Fibroblast of gingiva (primary cell): ENCODE data around the gene DIAPH3.
"Not testable (repeated sequence)": the region's sequence is repeated elsewhere in the genome, so short reads cannot be mapped to it uniquely, and the experiment has no call there.

Source experiments
- DNase-seq: peaks from one replicate; pipeline ENCODE4 v3.0.0-alpha.2; 2011; ENCODE audit warnings: low read depth

Gene DIAPH3, protein sequence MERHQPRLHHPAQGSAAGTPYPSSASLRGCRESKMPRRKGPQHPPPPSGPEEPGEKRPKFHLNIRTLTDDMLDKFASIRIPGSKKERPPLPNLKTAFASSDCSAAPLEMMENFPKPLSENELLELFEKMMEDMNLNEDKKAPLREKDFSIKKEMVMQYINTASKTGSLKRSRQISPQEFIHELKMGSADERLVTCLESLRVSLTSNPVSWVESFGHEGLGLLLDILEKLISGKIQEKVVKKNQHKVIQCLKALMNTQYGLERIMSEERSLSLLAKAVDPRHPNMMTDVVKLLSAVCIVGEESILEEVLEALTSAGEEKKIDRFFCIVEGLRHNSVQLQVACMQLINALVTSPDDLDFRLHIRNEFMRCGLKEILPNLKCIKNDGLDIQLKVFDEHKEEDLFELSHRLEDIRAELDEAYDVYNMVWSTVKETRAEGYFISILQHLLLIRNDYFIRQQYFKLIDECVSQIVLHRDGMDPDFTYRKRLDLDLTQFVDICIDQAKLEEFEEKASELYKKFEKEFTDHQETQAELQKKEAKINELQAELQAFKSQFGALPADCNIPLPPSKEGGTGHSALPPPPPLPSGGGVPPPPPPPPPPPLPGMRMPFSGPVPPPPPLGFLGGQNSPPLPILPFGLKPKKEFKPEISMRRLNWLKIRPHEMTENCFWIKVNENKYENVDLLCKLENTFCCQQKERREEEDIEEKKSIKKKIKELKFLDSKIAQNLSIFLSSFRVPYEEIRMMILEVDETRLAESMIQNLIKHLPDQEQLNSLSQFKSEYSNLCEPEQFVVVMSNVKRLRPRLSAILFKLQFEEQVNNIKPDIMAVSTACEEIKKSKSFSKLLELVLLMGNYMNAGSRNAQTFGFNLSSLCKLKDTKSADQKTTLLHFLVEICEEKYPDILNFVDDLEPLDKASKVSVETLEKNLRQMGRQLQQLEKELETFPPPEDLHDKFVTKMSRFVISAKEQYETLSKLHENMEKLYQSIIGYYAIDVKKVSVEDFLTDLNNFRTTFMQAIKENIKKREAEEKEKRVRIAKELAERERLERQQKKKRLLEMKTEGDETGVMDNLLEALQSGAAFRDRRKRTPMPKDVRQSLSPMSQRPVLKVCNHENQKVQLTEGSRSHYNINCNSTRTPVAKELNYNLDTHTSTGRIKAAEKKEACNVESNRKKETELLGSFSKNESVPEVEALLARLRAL

DNA sequence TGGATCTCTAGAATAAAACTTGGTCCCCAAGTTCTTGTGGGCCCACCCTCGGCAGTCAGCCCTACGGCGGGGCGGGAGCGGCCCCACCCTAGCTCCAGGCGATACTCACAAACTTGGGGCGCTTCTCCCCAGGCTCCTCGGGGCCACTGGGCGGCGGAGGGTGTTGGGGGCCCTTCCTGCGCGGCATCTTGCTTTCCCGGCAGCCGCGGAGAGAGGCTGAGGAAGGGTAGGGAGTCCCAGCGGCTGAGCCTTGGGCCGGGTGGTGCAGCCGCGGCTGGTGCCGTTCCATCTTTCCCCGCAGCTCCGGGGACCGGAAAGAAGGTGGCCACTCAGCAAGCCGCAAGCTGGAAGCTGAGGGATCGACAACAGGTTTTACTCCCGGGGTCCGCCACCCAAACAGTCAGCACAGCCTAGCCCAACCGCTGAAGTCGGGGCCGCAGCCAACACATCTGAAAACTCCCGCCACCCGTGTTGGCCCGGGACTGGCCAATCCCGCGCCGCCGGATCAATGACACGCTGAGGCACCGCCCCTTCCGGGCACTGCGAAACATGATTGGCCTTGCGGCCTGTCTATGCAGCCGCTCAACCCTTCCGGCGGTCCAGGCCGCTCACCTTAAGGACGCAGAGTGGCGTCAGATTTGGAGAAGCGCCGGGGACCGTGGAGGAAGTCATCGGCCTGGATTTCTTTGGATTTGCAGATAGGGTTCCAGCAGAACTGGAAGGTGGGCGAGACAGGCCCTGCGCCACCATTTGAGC, at the start of gene DIAPH3:
Gene DIAPH3, minus strand, starts transcription at position 451 of the 756 bp plus-strand sequence. Its CDS starts 162 bp downstream, at position 289.
- DNase-seq = peak; percentile 95

DNA sequence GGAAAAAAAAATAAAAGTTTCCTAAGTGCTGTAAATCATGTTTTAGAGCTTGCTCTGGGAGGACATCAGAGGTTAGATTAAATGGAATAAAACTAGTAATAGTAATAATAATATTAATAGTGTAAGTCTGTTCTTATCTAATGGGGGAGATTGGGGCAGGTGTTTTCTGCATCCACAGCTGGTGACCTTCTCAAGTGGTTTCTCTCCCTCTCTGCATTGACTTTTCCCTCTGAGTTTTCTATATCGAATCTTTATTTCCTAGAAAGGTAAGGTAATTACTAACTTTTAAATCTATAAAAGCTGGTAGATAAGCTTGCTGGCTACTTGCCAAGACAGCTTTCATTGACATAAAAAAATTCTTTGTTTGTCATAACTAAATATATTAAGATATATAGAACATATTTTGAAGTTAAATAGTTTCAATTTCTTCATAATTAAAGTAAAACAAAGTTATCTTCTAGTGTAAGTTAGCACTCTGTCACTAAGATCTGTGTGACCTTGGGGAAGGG, 49.6 kb upstream of the DIAPH3 start:
- DNase-seq = no peak

DNA sequence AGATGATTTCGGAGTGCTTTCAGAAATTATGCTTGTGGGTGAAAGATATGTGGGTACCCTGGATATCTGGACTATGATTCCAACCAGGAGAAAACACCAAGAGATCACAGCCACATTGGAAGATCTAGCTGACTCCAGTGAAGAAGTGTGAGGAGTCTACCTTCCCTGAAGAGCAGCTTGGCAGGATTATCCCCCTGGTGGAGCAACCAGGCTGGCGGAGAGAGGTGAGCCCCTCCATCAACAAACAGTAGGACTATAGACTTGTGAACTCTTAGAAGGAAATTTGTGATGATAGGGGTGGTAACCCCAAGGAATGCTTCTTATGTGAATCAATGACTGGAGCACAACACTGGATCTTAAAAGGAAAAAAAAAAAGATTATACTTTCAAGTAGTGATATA, 47.8 kb upstream of the DIAPH3 start:
- DNase-seq = no peak

DNA sequence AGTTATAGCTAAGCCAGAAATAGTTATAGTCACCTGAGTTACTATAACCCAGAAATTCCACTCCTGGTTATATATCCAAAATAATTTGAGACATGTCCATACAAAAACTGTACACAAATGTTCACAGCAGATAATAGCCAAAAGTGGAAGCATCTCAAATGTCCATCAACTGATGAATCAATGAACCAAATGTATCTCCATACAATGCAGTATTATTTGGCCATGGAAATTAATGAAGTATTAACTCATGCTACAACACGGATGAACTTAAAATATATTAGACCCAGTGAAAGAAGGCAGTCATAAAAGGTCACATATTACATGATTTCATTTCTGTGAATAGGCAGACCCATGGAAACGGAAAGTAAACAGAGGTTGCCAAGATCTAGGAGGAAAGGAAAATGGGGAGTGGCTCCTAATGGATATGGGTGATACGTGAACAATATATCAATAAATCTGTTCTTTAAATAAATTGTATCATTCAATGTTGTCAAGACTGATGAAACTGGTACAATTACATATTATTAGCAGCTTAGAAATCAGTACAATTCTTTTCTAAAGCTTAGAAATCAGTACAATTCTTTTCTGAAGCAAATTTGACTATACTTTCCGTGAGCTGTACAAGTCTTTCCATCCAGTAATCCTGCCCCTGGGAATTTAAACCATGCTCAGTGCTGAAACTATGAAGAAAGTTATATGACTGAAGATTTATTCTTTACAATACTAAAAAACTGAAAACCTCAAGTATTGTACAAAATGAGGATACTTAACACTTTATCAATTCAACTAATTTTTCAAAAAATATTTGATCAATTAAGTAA, 47.0 kb upstream of the DIAPH3 start:
- DNase-seq = no peak

DNA sequence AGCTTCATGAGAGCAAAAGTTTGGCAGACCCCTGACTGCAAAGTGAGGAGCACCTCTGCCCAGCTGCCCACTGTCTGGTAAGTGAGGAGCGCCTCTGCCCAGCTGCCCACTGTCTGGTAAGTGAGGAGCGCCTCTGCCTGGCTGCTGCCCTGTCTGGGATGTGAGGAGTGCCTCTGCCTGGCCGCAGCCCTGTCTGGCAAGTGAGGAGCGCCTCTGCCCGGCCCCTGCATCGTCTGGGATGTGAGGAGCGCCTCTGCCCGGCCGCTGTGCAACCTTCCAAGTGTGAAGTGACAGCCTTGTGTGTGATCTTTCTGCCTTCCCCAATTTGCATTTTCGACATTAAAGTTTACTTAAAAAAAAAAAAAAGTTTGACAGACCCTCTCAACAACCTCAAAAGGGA, 41.8 kb upstream of the DIAPH3 start:
- DNase-seq = not testable (repeated sequence)

DNA sequence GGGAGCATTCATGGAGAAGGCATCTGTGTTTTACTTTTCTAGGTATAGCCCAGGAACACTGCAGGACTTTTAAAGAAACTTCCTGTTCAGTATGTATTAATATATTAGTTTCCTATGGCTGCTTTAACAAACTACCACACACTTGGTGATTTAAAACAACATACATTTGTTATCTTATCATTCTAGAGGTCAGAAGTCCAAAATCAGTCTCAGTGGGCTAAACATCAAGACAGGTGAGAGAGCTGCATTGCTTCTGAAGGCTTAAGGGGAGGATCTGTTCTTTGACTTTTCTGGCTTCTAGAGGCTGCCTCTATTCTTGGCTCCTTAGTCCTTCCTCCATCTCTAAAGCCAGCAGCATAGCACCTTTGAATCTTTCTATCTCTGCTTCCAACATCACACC, 37.6 kb upstream of the DIAPH3 start:
- DNase-seq = no peak

DNA sequence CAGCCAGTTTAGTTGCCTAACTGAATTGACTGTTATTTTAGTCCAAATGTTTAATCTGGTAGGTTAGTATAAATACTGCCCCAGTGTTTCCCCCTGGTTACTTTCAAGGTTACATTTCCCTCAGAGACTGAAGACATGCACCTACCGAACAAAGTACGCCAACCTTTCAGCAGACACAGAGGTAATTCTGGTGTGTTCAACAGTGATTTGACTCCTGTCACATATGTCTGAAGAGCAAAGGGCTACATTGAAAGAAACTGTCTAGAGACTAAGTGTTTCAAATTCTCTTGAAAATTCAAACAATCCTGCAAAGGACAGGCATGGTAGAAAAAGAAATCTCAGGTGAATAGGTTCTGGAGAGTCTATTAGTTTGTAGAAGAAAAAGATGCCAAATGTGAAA, 32.2 kb upstream of the DIAPH3 start:
- DNase-seq = not testable (repeated sequence)

DNA sequence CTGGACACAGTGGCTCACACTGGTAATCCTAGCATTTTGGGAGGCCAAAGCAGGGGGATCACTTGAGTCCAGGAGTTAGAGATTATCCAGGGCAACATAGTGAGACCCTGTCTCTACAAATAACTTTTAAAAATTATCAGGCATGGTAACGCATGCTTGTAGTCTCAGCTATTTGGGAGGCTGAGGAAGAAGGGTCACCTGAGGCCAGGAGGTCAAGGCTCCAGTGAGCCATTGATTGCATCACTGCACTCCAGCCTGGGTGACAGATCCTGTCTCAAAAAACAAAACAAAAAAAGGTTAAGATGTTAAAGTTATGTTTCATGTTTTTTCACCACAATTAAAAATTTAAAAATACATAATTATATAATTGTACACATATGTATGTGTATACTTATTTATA, 19.2 kb upstream of the DIAPH3 start:
- DNase-seq = no peak

DNA sequence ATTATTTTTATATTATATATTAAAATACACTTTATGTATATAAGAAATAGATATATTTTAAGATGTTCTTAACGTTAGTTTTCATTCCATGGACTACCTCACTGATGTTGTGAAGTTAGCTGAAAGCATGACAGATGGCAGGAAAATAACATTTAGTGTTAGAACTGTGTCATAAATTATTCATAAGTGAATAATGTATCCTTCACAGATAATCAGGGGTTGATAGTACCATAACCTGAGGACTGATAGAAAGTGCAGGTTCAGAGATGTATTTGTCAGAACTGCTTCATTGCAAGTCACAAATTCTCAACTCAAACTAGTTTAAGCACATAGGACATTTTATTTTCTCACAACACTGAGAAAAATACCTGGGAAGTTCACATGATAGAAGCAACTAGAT, 14.6 kb upstream of the DIAPH3 start:
- DNase-seq = no peak

DNA sequence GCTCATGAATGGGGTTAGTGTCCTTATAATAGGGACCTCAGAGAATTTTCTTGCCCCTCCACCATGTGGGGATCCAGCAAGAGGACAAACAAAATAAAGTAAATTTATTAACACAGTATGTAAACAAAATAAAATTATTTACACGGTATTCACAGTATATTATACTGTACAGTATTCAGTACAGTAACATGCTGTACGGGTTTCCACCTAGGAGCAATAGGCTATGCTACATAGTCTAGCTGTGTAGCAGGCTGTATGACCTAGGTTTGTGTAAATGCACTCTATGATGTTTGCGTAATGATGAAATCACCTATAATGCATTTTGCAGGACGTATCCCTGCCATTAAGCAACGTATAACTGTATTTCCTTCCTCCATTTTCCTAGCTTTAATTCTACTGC, 11.8 kb upstream of the DIAPH3 start:
- no peak for DNase-seq

DNA sequence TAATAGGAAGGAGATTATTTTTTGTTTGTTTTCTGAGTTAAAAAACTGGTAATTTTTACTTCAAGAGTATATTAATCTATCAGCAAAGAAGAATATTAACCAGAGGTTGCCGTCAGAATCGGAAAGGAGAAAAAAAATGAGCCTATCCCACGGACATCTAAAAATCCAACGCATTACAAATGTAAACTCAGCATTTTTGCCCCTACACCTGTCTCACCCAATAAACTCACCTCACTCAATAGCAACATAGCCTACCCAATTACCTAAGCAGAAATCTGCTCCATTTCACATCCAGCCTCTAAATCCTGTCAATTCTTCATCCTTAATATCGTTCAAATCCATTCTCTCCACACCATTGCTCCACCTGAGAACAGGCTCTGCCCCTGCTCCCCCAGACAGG, 10.4 kb upstream of the DIAPH3 start:
- DNase-seq = no peak

DNA sequence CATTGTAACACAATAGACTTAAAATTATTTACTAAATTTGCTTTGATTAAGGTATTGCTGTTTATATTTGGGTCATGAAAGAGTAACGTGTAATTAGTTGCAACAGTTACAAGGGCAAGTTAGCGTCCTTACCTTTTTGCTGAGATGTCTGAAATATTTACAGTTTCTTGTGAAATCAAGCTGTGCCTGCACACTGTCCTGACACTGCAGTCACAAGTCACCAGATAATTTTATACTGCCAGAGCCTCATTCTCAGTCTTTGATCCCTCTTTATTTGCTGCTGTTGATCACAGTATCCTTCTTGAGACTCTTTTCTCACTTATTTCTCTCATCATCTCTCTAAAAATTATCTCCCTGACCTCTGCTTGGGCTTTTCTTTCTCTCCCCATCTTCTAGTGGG, 8.4 kb upstream of the DIAPH3 start:
- DNase-seq = no peak

DNA sequence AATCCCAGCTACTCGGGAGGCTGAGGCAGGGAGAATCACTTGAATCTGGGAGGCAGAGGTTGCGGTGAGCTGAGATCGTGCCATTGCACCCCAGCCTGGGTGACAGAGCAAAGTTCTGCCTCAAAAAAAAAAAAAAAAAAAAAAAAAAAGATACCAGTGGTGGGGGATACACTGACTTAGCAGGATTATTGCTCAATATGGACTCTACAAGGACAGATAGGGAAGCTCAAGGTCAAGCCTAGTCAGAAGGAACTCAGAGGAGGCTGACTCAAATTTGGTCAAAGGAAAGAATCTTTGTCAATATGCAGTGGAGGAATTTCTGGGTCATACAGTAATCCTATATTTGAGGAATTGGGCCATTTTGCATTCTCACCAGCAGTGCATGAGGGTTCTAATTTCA, 6.7 kb upstream of the DIAPH3 start:
- DNase-seq = no peak

DNA sequence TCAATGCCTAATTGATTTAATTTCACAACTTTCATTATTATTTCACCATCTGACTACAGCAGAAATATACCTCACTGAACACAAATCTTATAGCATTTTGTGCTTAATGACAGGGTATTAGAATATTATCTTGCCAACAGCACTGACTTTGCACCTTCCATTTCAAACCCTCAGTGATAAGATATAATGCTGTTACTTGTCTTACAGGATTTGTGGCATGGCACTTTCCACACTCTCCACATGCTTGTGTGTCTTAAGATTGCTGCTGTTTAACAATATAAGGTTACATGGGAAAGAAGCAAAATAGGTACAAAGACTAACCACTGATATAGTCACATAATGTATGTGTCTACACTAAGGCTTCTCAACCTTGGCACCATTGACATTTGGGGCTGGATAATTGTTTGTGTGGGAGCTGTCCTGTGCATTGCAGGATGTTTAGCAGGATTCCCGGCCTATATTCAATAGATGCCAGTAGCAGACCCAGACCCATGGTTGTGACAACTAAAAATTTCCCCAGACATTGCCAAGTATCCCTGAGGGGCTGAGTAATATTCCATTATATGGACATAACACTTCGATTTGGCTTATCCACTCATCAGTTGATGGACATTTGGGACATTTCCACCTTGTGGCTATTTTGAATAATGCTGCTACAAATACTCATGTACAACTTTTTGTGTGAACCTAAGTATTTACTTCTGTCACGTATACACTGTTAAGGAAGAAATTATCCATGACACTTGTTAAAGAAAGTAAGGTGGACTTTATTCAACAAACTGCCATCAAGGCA, 5.7 kb upstream of the DIAPH3 start:
- no peak for DNase-seq

DNA sequence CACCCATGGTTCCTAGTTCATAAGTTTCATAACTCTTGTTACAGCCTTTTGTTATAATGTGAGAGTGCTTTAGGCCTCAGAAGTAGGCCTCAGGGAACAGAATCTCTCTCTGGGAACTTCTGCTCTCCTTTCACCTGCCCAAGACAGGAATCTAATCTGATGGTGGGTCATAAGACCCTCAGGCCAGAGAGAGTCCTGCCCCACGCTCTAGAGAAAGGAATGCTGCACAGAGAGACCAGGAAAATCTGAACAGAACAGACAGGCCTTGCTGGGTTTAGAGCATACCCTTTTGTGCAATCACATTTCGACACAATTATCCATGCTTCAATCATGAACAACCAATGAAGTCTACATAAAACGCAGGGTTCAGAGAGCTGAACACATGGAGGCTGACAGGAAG, 3.4 kb upstream of the DIAPH3 start:
- no peak for DNase-seq

DNA sequence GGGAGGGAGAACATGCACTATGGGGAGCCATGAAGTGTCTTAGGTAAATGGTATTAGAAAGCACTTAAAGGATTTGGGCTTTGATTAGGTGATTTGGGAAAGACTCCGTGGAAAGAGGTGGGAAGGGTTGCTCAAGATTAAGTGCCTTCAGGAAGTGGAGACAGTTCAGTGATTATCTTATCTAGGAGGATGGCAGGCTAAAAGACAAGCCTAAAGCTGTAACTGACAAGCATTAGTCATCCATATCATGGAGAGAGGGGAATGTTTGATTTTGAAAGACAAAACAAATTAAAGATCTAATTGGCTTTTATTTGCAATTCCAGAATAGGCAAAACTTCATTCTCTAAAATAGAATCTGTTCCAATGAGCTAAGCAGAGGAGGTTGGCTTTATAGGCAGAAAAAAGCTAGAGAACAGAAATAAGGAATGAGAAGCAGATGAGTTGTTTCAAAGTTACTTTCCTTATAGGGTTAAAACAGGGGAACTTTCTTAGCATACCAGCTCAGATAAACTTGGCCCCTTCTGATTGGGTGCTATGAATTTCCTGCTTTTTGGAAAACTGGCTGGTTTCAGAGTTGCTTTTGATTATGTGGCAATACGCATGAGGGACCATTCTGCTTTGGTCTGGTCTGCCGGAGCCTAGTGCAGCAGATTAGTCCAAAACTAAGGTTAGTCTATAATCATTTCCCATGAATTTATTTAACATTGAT, 1.8 kb upstream of the DIAPH3 start:
- no peak for DNase-seq

DNA sequence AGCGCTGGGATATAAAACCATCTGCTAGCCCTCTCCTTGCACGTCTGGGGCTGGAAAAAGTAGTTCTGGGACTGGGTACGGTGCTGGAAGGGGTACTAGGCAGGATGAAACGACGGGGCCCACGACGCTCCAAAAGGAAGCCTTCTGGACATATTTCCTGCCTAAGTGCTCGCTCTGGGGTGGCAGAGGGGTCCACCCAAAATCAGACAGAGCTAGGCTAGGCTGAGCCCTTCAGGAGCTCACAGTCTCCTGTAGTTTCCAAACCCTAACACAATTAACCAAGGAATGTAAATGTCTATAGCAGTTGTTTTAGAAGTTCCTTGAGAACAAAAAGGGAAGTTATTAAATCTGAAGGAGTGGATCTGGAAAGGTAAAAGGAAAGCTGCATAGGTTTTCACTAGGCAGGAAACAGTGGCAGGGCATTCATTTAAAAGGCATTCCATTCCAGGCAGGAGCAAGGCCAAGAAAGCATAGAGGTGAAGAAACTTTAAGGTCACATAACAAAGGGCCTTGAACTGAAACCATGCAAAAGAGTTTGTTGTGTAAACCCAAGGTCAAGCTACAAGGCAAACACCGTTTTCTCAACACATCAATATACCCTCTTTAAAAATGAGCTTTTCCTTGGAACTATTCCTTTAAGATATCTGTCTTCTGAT, 634 bp upstream of the DIAPH3 start:
- peak; percentile 36 for DNase-seq

DNA sequence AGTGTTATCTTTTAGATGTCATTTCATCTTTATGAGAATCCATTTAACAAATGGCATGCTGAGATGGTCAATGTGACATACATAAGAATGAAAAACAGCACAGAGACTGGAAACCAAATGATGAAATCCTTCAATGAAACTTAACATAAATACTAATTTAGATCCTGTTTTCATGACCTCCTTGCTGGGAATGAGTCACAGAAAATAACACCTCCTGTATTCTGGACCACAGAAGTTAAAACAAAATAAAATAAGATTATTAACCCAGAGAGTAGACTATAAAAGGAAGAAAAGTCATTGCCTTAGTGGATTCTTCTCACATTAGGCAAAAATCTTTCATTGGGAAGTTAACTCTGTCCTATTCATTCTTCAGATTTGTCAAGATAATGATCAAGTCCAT, 1.6 kb downstream of the DIAPH3 start:
- no peak for DNase-seq

DNA sequence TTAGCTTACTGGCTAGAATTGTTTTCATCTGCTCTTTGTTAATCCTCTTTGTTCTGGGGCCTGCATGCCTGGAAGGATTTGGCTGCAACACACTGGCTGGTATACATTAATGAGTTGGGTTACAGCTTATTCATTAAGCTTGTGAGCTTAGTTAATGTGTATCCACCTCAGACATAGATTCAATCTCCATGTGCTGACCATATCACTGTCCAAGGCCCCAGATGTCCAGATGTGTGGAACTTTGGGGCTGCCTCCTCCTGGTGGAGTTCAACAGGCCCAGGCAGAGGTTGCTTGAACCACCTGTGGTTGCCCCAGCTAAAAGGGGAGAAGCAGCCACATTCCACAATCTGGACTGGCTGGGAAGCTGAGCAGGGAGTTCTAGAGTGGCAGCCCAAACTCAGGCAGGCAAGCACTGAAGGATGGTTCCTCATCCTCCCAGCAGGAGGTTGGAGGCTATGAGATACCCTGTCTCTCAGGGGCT, 5.4 kb downstream of the DIAPH3 start:
- DNase-seq = no peak
